Stimulated activated CD4-positive, alpha-beta T cell treated with anti-CD3 and anti-CD28 coated beads, Interleukin-1b, Interleukin-23, amount 100 ng/mL, for 48 hours (primary cell): ENCODE measurements around the gene CZIB.
"Not testable (repeated sequence)": the region's sequence is repeated elsewhere in the genome, so short reads cannot be mapped to it uniquely, and the experiment has no call there.

Experiments
- DNase-seq: peaks from one replicate; pipeline ENCODE4 v3.0.0-alpha.2; 2020

Gene CZIB

DNA sequence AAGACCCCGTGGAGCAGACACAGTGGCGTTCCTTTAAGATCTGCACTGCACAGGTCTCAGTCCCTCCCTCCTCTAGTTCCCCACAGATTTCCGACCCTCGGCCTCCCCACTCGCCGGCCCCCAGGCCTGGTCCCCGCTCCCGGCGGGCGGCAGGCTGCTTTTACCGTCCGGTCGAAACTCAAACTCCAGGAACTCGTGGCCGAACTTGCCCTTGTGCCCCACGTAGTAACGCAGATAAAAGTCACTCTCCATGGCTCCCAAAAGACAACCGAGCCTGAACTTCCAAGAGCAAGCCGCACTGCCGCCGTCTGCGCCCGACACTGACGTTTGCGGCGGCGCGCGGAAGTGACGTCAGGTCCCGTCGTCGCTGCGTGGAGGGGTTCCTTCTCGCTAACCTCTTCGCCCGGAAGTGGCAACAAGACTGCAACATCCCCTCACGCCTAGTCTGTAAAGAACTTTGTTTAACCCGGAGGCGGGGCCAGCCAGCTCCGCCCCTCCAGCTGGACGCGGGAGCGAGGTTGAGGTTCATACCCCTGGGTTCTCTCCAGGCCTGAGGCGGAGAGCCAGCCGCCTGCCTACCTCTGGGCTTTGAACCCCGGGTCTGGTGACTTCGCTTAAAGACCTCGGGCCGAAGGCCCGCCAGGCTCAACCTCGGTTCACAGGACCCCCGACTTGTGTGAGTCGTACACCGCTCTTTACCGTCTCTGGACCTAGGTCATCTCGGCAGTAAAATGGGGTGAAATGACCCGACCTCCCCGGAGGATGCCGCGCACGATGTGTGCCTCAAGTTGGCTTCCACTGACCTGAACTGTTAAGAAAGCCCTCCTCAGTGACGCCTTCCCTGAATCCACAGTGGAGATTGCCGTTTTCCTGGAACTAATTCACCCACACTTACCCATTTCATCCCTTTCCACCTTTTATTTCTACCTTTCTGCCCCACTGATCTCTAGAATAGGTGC, 18.0 kb upstream of the CZIB start, which contains the start of gene MAGOH:
Gene MAGOH, minus strand, starts transcription at position 322 of the 959 bp plus-strand sequence. Its CDS starts 70 bp downstream, at position 252.
- peak; percentile 95 for DNase-seq

DNA sequence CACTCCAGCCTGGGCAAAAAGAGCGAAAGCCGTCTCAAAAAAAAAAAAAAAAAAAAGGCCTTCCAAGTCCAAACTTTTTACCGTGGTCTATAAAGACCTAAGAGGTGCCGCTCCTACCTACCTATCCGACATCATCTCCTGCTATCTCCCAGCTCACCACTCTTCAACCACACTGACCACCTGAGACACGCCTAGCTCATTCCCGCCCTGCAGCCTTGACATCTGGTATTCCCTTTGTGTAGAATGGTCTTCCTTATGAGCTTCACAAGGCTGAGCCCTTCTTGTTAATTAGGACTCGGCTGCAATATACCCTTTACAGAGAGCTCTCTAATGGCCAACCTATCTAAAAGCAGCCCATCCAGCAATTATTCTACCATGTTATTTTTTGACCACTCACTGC, 17.2 kb upstream of the CZIB start:
- DNase-seq, result no peak

DNA sequence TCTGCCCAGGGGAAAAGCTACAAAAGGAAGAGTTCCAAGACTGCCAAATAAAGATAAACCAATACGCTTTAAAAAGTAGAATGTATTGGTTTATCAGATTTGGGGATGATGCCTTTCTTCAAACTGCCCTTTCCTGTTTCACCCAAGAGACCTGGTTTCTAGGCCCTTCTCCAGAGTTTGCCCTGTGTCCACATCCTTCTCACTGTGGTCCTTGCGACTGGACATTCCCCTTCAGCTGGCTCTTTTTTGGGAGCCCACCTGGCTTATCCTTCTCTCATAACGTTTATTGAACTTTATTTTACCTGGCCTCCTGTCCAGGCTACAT, 490 bp upstream of the CZIB start:
- no peak for DNase-seq

DNA sequence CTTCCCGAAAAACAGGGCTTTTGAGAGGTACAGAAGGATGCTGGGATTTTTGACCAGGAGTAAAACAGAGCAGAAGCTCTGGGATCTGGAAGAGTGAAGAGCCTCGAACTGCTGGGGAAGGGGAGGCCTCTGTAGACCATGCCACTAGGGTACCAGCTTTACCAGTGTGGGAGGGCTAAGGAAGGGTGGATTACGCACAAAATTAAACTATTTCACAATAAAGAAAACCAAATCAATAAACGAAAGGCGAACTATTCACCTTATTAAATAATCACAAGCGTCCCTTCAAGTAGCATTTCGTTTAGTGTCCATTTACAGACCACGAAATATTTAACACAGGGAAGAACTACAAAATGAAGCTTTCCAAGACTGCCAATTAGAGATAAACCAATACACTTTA, 723 bp downstream of the CZIB start:
- DNase-seq, result no peak

DNA sequence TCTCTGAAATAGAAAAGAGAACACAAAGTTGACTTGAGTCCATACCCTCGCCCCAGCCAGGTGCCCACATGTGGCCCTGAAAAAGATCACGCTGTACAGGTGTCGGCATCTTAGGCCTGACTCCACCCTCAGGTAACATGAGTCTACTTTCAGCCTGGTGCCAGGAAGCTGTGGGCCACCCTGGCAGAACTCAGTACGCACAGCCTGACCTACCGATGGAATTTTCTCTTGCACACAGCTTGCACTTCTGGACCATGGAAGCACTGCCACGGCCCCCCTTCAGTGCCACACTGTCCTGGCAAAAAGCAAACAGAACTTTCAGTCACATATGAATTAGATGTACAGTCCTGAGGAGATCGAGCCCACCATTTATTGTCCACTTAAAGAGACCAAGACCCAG, 2.2 kb downstream of the CZIB start:
- no peak for DNase-seq

DNA sequence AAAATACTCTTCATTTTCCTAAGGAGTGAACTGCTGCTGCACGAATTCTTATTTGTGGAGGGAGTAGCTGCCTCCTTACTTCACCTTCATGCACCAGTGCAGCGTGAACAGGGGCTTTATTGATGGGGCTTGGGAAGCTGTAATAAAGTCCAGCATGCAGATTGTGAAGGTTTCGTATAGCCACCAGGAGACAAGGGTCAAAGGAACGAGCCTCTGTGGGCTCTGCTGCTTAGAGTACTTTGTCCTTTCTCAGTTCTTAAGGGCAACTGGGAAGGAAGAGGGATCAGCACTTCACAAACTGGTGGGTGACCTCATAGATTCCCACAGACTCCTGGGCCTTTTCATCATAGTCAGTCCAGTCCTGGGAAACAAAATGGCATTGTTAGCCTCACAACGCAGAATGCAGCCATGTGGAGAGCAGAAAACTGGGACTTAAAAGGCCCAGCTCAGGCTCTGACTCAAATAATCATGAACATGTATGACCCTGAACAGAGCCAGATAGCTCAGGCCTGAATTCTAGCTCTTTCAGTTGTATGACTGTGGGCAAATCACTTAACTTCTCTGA, 6.0 kb downstream of the CZIB start:
- DNase-seq, result no peak

DNA sequence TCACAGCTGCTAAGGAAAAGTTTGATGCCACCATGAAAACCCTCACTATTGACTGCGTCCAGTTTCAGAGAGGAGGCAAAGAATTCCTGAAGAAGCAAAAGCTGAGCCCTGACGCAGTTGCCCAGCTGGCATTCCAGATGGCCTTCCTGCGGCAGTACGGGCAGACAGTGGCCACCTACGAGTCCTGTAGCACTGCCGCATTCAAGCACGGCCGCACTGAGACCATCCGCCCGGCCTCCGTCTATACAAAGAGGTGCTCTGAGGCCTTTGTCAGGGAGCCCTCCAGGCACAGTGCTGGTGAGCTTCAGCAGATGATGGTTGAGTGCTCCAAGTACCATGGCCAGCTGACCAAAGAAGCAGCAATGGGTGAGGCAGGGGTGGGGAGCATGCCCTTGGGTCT, 9.5 kb downstream of the CZIB start:
- no peak for DNase-seq

DNA sequence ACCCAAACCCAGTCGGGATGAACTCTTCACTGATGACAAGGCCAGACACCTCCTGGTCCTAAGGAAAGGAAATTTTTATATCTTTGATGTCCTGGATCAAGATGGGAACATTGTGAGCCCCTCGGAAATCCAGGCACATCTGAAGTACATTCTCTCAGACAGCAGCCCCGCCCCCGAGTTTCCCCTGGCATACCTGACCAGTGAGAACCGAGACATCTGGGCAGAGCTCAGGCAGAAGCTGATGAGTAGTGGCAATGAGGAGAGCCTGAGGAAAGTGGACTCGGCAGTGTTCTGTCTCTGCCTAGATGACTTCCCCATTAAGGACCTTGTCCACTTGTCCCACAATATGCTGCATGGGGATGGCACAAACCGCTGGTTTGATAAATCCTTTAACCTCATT, 10.1 kb downstream of the CZIB start:
- DNase-seq, result no peak

DNA sequence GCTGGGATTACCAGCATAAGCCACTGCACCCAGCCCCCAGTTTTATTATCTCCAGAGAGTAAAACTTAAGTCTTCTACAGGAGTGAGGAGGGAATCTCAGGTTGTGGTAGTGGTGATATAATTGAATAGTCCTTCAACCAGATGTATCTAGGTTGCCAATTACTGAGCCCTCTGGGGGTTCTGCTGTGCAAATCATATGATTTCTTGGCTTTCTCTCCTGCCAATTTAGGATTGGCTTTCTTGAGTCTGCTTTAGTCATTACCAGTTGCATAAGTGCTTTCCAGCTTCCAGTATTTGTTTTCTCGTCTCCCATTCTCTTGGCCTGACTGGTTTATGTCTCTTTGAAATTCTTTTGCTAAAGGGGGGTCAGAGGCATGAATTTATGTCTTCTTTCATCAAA, 12.7 kb downstream of the CZIB start:
- no peak for DNase-seq

DNA sequence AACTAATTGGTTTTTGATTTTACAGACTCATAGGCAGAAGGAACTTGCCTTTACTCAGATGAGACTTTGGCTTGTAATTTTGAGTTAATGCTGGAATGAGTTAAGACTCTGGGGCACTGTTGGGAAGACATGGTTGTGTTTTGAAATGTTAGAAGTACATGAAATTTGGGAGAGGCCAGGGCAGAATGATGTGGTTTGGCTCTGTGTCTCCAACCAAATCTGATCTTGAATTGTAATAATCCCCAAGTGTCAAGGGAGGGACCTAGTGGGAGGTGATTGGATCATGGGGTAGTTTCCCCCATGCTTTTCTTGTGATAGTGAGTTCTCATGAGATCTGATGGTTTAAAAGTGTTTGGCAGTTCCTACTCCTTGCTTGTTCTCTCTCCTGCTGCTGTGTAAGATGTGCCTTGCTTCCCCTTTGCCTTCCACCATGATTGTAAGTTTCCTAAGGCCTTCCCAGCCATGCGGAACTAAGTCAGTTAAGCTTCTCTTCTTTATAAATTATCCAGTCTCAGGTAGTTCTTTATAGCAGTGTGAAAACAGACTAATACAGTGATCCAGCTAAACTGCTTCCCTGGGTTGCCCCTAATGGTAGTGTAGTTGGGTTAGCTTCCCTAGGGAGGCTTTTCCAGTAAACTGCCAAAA, 13.6 kb downstream of the CZIB start:
- DNase-seq, result no peak

DNA sequence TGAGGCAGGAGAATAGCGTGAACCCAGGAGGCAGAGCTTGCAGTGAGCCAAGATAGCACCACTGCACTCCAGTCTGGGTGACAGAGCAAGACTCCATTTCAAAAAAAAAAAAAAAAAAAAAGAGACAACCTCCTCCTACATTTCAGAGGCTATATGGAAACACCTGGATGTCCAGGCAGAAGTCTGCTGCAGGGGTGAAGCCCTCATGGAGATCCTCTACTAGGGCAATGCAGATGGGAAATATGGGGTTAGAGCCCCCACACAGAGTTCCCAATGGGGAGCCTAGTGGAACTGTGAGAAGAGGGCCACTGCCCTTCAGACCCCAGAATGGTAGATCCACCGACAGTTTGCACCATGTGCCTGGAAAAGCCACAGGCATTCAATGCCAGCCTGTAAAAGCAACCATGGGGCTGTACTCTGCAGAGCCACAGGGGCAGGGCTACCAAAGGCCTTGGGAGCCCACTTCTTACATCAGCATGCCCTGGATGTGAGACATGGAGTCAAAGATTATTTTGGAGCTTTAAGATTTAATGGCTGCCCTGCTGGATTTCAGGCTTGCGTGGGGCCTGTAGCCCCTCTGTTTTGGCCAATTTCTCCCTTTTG, 14.2 kb downstream of the CZIB start:
- not testable (repeated sequence) for DNase-seq

DNA sequence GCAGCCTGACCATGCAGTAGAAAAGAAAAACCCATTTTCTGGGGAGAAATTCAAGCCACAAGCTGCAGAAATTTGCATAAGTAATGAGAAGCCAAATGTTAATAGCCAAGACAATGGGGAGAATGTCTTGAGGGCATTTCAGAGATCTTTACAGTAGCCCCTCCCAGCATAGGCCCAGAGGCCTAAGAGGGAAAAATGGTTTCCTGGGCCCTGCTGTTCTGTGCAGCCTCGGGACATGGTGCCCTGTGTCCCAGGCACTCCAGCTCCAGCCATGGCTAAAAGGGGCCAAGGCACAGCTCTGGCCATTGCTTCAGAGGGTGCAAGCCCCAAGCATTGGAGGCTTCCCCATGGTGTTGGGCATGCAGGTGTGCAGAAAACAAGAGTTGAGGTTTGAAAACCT, 14.9 kb downstream of the CZIB start:
- DNase-seq, result not testable (repeated sequence)

DNA sequence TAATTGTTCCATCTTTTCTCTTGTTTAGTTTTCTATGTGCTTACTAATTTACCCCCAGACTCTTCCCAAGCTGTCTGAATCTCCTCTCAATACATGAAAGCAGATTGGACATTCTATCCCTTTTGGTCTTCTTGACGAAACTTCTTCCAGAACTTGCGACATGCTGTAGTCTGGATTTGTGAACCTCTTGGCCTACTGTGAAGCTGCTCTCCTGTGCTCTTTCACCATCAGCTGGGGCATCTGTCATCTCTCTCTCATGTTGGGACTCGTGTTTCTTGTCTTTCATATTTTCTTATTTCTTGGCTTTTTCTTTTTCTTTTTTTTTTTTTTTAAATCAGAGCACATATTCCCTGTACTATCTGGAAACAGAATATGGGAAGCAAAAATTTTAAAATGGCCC, 17.0 kb downstream of the CZIB start:
- no peak for DNase-seq

DNA sequence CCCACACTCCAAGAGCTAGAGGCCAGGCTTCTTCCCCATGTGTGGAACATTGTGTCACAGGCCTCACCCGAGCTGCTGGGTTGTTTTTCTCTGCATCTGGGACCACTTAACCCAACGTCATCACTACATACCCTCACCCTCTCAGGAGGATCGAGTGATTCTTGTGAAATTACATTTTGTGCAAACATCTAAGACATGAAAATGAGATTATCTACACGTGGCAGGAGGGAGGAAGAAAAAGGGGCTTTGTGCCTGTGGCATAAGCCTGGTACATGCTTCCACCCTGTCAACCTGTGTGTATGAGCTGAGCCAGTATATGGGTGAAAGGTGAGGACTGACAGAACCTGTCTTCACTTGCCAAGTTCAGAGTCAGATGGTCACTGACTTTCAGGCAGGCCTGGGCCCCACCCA, 22.2 kb downstream of the CZIB start:
- no peak for DNase-seq

DNA sequence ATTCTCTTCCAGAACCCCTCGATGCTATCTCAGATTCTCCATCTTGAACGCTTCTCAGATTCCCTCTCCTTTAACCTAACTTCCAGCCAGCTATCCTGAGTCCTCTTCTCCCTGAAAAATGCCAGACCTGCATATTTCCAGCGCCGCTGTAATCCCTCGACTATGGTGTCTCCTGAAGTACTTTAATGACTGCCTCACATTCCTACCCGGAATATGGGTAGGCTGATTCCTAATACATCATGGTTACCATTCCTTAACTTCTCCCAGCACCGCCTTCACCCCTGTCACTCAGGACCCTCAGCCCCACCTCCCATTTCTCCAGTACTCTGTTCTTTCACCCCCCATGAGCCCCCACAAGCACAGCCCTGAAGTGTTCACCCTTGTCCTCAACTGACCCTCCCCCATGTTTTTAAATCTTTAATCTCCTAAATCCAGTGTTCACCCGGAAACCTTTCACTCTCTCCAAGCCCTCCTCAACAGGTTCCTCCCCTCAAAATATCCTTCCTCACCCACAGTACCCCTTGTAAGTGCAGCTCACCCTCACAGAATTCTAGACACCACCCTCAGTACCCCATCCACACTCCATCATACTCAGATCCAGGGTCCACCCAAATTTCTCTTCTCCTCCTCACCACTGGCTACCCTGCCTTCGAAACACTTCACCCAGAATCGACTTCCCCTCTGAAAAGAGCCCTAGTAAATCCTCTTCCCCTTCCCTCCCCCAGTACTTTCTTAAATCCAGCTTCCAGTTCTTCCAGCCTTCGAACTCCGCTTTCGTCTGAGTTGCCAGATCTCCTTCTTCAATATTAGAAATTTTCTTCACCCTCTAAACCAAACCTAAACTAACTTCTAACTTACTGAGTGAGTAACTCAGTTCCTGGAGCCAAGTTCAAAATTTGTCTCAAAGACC, 22.9 kb downstream of the CZIB start:
- no peak for DNase-seq

DNA sequence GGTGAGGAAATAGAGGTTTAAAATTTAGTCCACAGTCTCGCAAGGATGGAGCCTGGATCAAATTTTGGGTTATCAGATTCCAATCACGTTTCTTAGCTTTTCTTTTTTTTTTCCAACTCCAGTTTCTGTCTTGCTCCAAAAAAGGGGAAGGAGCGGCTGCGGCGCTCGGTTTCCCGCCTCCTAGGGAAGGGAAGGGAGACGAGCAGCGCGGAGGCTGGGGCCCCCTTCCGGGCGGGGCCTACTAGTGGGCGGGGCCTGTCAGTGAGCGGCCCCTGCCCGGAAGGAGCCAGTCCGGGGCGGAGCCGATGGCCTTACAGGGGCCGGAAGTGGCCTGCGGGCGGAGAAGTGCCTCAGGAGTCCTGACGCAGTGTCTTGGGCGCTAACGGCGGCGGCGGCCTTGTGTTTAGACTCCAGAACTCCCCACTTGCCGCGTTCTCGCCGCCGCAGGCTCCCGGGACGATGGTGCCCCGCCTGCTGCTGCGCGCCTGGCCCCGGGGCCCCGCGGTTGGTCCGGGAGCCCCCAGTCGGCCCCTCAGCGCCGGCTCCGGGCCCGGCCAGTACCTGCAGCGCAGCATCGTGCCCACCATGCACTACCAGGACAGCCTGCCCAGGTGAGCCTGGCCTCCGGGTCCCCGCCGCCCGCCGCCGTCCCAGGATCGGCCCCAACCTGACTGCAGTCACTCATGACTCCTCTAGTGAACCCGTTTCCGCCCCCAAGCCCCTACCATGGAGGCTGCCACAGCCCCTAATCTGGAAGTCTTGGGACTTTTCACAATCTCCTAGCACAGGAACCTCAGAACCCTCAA, 23.7 kb downstream of the CZIB start, which contains the start of gene CPT2:
Gene CPT2, plus strand, starts transcription at position 340 of the 806 bp plus-strand sequence. Its CDS starts 120 bp downstream, at position 460.
- DNase-seq, result peak; percentile 93

DNA sequence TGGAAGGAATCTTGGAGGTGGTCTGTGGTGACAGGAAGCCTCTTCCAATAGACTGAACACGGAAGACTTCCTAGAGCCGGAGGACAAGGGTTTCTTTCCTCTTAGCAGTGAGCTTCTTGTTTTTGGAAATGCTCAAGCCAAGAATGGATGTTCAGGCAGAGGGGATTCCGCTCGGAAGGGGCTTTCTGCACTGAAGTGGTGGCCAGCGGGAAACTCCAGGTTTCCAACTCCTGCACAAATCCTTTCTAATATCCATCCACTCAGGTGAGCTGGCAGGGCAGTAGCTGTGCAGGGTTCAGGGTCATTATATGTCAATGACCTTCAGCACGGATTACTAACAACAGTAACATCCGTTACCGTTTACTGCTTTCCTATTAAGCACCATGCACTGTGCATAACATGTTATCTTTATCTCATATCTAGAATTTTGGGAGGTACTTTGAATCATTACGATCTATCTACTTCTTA, 24.4 kb downstream of the CZIB start:
- DNase-seq, result no peak

DNA sequence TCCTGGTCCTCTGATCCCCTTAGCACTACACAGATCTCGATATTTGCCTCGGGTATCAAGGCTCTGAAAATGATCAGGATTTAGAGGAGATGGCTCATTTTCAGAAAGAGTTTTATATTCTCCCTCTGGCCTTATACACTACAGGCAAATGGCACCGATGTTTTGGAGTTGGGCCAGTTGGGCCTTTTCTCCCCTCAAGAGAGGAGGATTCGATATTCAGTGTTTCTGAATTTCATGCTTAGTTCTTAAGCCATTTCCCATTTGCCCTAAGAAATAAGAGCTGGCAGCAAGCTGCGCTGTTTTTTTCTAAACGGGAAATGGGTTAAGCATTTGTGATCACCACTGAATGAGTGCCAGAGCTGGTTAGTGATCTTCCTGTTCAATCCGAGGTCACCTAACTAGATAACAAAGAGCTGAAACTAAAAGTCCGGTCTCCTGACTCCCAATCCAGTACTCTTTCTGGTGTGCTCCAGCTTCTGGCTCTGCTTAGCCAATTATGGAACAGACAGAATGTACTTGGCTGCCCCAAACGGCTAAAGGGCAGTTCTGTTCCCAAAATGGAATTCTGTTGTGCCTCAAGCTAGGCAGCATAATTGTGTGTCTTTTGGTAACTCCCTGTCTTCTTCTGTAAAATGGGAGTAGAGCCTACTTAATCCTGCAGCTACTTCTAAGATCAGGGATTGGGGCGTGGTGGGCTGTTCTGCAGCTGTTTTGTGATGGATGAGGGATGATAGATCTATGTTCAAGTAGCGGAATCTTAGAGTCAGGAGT, 25.0 kb downstream of the CZIB start:
- DNase-seq, result no peak

DNA sequence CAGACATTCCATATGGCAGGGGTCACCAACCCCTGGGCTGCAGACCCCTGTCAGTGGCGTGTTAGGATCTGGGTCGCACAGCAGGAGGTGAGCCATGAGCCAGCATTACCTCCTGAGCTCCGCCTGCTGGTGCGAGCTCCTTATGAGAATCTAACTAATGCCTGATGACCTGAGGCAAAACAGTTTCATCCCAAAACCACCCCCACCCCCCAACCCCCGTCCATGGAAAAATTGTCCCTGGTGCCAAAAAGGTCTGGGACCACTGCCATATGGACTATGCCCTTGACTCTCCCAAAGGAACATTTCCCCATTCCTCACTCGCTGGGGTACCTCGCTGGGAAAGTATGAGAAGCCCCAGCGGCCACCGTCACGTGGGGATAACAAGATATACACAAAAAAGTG, 30.2 kb downstream of the CZIB start:
- no peak for DNase-seq

DNA sequence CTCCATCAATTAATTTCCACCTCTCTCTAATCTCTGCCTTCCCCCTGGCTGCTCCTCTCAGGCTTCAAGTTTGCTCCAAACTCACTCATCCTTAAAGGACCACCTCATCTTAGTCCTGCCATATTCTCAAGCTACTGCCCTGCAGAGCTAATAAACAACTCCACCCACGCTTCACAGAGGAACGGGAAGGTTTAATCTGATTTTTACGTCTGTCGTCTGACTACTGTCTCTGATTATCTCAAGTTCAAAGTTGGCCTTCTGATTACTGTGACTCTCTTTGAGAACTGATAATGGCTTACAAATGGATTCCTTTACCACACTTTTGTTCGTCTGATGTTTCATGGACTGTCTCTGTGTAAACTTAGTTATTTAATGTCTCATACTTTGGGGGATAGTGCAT, 31.4 kb downstream of the CZIB start:
- DNase-seq, result no peak

DNA sequence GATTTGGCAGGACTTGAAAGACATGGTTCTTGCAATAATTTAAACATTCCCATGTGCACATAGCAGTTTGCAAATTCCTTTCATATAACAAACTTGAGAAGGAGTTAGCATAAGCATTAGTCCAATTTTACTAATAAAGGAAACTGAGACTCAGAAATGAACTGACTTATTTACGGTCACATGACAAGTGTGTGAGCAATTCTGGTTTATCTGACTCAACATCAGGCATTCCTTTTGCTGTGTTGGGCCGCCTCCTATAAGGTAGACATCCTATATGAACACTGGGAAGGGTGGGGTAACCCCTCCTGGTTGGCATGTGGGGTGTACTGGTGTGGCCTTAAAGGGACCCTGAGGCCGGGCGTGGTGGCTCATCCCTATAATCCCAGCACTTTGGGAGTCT, 32.3 kb downstream of the CZIB start:
- DNase-seq, result no peak
